Measurements from ENCODE around the gene FGF11.

The FGF11 gene

GRCh38 chr17:7479213-7480088, 40.1 kb downstream of the FGF11 start, which contains the start of gene ZBTB4 (continued):
- TF ChIP-seq ZNF169 (tag by site-specific recombination; IDR thresholded peaks at IDR 0.05) (no peak), ZFP69B (tag by site-specific recombination; IDR thresholded peaks at IDR 0.05) (no peak), KLF8 (tag by site-specific recombination; IDR thresholded peaks at IDR 0.05) (peak; percentile 68; the same call in 1 of the 2 replicates), FEZF1 (tag by site-specific recombination; IDR thresholded peaks at IDR 0.05) (no peak), ZNF404 (tag by site-specific recombination; IDR thresholded peaks at IDR 0.05) (no peak), ZNF626 (tag by site-specific recombination; IDR thresholded peaks at IDR 0.05) (no peak), ZBTB44 (tag by site-specific recombination; IDR thresholded peaks at IDR 0.05) (0 out of 2 replicates have a peak, but pooled peaks have one; percentile 19), ZNF747 (tag by site-specific recombination; IDR thresholded peaks at IDR 0.05) (no peak), ZNF488 (tag by site-specific recombination; IDR thresholded peaks at IDR 0.05) (no peak), ZNF776 (tag by site-specific recombination; IDR thresholded peaks at IDR 0.05; ENCODE audit: borderline replicate concordance) (no peak), ZFP41 (tag by site-specific recombination; IDR thresholded peaks at IDR 0.05; ENCODE audit: borderline replicate concordance) (no peak), ZSCAN4 (tag by site-specific recombination; IDR thresholded peaks at IDR 0.05) (no peak), SP3 (tag by site-specific recombination; IDR thresholded peaks at IDR 0.05) (0 out of 2 replicates have a peak, but pooled peaks have one; percentile 14), ZNF132 (tag by site-specific recombination; IDR thresholded peaks at IDR 0.05; ENCODE audit: borderline replicate concordance) (no peak), BCL11A (tag by site-specific recombination; IDR thresholded peaks at IDR 0.05; ENCODE audit: low read depth) (no peak), ZNF23 (tag by site-specific recombination; IDR thresholded peaks at IDR 0.05; ENCODE audit: borderline replicate concordance) (no peak), ZNF433 (tag by site-specific recombination; IDR thresholded peaks at IDR 0.05; ENCODE audit: low read depth) (no peak)

GRCh38 chr17:7480089-7480384, 40.7 kb downstream of the FGF11 start:
- ChIA-PET POLR2A (interaction anchor here (0.9 to 3.9 kb wide), 11 partner anchors 10 to 207 kb away, joined by 3 to 27 read pairs (median 3); partner anchors contain the start of genes TMEM256 and TP53), CTCF (interaction anchor here (0.6 to 3.4 kb wide), 4 partner anchors 9 to 124 kb away, joined by 3 to 14 read pairs (median 5); no protein-coding TSS in a partner anchor)
- peaks cover 20% of the 10 kb centered on the region for H3K4me1 ChIP-seq (ENCODE audit: control insufficient read depth, insufficient read depth, low read length)
- no peaks in the 10 kb centered on the region for H3K9me3 ChIP-seq (ENCODE audit: control insufficient read depth, insufficient read depth, low read depth, low read length)
- peak overlapping the region; percentile 97 for H3K27ac ChIP-seq (ENCODE audit: extremely low read depth, low read depth, low read length)
- peak overlapping the region; percentile 72 for H3K4me3 ChIP-seq (ENCODE audit: low read depth, low read length)
- no peaks in the 10 kb centered on the region for H3K36me3 ChIP-seq (ENCODE audit: control insufficient read depth in 2 of 2, insufficient read depth in 1 of 2, low read length in 2 of 2)
- TF ChIP-seq YY1 (tag by site-specific recombination; IDR thresholded peaks at IDR 0.05) (no peak), ZBTB8A (tag by site-specific recombination; IDR thresholded peaks at IDR 0.05) (no peak), TRIM28 (IDR thresholded peaks at IDR 0.05; ENCODE audit: borderline replicate concordance, low read length) (no peak), AEBP2 (tag by site-specific recombination; IDR thresholded peaks at IDR 0.05; ENCODE audit: borderline replicate concordance) (no peak), ZNF830 (tag by site-specific recombination; IDR thresholded peaks at IDR 0.05; ENCODE audit: low read depth) (no peak), ZNF596 (tag by site-specific recombination; IDR thresholded peaks at IDR 0.05) (no peak), ELK4 (IDR thresholded peaks at IDR 0.05; ENCODE audit: borderline replicate concordance, low read depth, low read length) (no peak), ZNF302 (tag by site-specific recombination; IDR thresholded peaks at IDR 0.05; ENCODE audit: low read depth) (no peak), ZNF510 (tag by site-specific recombination; IDR thresholded peaks at IDR 0.05; ENCODE audit: insufficient replicate concordance) (no peak), ZNF521 (tag by site-specific recombination; IDR thresholded peaks at IDR 0.05) (no peak), ZNF660 (tag by site-specific recombination; IDR thresholded peaks at IDR 0.05) (no peak), ZNF473 (tag by site-specific recombination; IDR thresholded peaks at IDR 0.05) (no peak), ZBTB21 (tag by site-specific recombination; IDR thresholded peaks at IDR 0.05) (no peak), FEZF1 (tag by site-specific recombination; IDR thresholded peaks at IDR 0.05) (no peak), HOXD13 (CRISPR knock-in tag; IDR thresholded peaks at IDR 0.05; ENCODE audit: borderline replicate concordance) (no peak)
